NCI-H2081 (cell line): ENCODE data around the gene FOXB1.

Experiments used
- DNase-seq, 2 experiments: peaks; one replicate each; lab custom pipeline; 2025; lab: John Stamatoyannopoulos, UW

Gene FOXB1

DNA sequence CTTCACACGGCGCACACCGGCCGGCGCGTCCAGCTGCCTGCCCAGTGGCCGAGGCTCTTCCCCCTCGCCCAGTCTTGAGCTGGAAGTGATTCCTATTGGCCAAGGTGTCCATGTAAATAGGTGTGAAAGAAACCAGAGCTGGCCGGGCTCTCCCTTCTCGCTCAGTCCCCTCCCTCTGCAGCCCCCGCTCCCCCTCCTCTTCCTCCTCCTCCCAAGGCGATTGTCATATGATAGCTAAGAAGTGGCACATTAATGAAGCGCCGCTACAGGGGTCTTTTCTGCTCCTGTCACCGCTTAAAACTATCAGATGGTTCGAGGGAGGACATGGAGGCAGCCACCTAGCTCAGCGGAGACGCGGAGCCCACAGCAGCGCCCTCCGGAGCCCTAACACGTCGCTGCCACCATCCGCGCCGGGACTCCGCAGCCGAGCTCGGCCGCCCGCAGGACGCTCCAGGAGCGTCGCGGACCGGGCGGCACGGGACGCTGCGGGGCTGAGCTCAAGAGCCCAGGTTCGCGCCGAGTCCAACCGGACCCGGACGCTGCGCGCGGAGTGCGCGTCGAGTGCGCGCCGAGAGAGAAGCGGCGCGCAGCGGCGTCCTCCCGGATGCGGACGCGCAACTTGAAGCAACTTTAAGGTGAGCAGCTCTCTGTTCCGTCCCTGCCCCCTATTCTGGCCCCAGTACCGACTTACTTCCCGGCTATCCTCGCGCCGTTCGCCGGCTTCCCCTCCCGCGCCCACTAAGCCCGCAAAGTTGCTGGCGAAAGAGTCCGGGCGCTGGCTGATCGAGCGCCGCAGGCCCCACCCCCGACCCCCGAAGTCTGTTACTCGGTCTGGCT, at the start of gene FOXB1:
Gene FOXB1 (plus strand): TSS at position 303 of the 837 bp plus-strand sequence. CDS start 653 bp downstream, outside the sequence.
- peak in 1 of 2 experiments; percentile 13 for DNase-seq

DNA sequence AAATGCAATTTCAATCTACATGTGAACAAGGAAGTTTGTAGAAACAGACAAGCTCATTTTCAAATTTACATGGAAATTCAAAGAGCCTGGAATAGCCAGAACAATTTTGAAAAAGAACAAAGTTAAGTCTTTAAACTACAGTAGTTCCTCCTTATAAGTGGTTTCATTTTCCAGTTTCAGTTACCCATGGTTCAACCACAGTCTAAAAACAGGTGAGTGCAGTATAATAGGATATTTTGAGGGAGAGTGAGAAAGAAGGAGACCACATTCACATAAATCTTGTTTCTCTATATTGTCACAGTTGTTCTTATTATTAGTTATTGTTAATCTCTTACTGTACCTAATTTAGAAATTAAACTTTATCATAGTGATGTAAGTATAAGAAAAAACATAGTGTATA, 45.8 kb upstream of the FOXB1 start:
- DNase-seq = no peak

DNA sequence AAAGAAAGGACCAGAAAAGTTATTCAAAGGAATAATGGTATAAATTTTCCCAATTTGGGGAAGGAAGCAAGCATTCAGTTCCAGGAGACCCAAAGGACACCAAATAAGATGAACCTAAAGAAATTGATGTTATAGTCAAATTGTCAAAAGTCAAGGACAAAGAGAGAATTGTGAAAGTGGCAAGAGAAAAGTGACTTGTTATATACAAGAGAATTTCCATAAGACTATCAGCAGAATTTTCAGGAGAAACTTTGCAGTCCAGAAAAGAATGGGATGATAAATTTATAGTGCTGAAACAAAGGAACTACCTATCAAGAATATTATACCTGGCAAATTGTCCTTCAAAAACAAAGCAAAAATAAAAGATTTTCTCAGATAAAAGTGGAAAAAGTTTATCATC, 43.8 kb upstream of the FOXB1 start:
- DNase-seq = no peak

DNA sequence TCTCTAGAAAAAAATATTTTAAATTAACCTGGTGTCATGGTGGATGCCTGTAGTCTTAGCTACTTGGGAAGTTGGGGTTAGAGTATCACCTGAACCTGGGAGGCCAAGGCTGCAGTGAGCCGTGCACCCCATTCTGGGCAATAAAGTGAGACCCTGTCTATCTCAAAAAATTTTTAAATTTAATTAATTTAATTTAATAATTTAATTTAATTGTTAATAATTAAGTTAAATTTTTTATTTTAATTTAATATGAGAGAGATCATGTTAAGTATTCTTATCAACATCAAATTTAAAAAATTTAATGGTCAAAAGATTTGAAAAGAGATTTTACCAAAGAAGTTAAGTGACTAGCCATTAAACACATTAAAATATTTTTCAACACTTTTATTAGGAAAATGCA, 40.8 kb upstream of the FOXB1 start:
- no peak for DNase-seq

DNA sequence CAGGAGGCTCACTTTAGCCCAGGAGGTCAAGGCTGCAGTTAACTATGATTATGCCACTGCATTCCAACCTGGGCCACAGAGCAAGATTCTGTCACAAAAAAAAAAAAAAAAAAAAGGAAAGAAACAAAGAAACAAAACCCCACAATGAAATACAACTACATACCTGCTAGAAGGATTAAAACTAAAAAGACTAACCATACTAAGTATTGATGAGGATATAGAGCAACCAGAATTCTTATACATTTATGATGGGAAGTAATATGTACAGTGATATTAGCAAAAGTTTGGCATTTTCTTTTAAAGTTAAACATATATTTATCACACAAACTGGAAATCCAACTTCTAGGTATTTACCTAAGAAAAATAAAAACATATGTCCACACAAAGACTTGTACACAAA, 40.2 kb upstream of the FOXB1 start:
- no peak for DNase-seq

DNA sequence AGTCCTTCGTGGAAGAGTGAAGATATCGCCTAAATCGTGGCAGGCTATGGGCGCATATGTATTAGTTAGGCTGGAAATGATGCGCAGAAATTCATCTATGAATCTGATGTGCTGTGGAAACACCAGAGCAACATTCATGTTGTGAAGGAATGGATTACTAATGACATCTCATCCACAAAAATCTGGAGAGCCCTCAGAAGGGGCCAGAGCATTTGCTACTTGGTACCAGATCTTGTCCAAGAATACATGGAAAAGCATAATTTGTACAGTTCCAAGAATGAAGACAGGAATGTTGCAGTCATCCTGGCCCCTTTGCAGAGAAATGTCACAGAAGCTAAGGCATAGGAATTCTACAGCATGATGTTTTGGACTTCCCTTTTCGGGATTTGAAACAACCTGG, 38.4 kb upstream of the FOXB1 start:
- no peak for DNase-seq

DNA sequence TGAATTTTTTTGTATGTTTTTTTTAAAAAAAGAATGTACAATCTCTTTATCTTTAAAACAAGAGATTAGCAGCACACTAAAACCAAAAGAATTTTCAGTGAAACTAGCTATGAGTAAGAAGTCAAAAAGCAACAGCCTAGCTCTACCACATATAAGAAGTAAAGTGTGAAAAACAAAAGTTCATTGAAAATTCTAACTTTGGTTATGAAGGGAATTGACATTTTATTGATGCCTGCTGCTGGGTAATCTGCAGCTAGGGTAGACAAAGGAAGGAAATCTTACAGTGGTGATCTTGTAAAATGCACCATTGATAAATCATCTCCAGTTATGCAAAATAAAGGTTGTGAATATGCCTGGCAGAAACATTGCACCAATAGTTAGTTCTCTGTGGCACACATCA, 37.8 kb upstream of the FOXB1 start:
- DNase-seq = no peak

DNA sequence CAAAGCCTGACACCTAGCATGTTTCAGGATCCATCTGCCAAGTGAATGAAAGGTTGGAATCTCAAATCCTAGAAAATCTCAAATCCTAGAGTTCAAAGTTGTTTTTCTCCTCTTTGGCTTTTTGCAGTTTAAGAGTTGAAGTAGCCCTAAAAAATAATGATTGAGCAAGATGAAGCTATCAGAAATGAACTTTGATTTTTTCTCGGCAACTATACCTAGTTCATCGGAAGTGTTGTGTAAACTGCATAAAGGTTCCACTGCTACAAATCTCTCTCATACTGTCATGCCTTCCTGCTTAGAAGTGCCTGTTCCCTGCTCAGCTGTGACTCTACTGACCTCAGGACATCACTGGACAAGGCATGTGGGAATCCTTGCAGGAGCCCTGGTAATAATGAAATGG, 35.8 kb upstream of the FOXB1 start:
- DNase-seq = no peak

DNA sequence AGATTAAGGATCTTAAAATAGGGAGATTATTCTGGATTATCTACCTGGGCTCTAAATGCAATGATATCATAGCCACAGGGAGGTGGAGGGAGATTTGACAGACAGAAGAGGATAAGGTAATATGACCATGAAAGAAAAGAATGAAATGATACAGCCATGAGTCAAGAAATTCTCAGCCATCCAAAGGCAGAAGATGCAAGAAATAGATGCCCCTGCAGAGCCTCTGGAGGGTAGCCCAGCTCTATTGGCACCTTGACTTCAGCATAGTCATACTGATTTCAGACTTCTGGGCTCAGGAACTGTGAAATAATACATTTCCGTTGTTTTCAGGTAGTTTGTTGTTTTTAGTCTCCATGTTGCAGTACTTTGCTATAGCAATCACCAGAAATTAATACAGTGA, 31.9 kb upstream of the FOXB1 start:
- DNase-seq = no peak

DNA sequence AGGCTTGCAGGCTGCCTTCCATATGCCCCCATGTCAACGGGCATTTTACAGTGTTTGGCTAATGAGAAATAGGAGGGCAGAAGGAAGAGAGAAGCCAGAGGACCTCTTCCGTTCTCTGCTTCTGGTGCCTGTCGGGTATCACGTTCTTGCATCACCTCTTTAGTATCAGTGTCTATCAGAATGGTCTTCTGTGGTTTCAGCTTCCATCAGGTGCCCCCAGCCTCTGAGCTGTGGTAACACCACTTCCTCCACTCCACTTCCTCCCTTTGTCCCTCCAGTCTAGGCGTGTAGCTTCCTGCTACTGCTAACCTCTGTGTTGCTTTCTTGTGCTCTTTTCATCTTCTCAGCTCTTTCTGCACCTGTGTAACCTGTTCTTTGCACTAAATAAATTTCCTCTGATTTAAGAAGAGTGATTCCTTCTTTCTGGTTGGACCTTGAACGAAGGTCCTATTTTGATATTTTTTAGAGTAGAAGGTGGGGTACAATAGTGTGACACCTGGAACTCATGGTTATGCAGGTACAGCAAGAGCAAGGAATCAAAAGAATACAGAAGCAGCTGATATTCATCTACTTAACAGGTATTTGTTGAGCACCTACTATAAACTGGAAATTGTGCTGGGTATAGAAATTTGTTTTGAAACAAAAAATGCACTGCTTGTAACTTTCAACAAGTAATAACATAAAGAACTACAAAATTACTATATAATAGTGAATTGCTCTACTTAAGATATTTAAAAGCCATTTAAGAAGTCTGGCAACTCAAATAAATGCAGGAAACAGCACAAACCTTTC, 27.4 kb upstream of the FOXB1 start:
- no peak for DNase-seq

DNA sequence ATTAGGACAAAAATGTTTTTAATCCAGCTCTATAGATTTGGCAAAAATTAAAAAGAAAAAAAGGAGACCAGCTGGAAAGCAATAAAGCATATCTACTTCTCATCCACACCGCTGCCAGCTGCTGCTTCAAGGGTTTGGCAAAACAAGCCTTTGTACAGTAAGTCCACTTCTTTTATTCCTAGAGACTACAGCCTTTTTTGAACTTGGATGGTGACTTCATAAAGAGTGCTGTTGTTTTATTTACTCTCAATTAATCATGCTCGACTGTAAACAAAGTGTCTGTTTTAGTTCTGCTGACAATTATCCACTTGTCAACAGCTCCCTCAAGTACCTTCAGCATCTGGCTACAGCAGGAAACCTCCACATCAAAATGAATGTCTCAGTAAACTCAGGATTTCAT, 12.3 kb upstream of the FOXB1 start:
- peak in 1 of 2 experiments; percentile 40 for DNase-seq

DNA sequence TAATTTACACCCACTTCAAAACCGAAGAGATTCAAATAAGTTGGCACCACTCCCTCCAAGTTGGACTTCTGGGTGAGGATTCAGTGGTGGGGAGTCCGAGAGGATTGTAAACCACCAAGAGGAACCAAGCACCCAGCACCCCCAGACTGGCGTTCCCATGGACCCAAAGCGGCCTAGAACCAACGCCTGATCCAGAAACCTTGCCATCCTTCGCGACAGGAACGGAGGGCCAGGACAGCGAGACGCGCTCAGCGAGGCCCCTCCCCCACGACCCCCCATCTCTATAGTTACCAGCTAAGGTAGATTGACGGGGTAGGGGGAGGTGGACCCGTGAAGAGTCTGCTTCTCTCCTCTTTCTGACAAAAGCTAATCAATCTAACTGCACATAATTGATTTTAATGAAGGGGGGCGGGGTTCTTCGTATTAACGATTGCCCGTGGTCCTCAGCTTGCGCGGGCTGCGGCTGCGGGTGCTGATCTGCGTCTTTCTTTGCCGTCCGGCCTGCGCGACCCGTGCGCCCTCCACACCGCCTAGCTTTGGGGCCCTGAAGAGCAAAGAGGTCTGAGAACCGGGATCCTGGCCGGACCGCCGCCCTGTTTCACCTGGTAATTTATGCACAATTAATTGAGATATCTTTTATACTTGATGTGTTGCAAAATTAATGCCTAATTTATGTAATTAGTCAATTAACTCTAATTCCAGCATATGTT, 10.9 kb upstream of the FOXB1 start:
- no peak for DNase-seq

DNA sequence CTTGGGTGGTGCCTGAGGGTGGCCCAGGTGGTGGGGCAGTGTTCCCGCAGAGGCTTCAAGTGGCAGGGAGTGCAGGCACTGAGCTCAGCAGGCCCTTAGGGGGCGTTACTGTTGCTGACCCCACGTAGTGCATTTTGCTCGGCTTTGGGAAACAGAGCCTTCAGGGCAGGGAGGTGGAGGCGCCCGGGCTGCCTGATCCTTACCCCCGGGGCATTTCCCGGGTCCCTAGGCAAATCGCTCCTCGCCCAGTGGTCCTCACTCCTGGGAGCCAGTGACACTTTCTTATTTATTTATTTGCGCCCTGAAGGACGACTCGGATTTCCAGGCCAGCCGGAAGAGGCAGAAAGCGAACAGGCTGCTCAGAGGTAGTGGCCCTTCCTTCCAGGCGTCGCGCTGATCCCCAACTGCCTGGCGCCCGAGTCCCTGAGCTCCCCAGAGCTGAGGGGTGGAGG, 10.1 kb upstream of the FOXB1 start:
- DNase-seq = no peak

DNA sequence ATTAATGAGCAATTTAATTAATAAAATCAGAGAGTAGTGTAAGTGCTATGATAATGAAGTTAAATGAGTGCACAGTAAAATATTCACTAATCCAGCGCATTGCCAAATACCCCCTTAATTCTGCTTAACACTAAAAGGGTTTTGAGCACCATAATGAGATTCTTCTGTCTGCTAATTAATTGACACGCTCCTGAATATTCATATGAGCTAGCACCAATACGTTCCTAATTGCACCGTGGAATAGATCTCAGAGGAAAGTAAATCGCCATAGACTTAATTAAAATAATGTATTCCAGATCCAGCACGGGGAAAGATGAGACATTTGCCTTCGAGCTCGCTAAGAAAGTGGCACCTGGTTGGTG, 9.6 kb upstream of the FOXB1 start:
- no peak for DNase-seq

DNA sequence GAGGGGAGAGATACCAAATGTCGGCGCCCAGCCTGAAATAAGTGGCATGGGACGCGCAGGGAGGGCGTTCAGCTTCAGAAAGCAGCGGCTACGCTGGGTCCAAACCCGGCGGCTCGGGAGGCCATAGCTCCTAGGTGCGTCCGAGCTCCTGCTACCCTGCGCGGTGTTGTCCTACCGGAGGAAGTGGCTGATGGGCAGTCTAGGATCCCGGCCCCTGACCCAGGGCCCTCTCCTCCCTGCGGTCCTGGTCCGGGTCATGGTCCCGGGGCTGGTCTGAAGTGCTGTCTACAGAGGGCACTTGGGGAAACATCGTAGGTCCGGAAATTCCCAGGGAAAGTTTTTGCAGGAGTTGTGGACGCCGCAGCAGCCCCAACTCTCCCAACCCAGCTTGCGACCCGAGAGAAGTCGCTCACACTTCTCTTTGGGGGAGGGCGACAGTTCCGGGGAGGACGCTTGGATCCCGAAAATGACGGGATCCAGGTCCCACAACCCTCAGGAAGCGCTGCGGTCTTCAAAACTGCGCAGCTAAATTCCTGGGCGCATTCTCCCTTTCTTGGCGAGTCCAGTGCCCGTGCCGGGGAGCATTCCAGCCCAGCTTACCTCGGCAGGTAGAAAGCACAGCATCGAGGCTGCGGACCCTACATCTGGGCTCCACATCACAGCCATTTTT, 9.1 kb upstream of the FOXB1 start:
- DNase-seq = no peak

DNA sequence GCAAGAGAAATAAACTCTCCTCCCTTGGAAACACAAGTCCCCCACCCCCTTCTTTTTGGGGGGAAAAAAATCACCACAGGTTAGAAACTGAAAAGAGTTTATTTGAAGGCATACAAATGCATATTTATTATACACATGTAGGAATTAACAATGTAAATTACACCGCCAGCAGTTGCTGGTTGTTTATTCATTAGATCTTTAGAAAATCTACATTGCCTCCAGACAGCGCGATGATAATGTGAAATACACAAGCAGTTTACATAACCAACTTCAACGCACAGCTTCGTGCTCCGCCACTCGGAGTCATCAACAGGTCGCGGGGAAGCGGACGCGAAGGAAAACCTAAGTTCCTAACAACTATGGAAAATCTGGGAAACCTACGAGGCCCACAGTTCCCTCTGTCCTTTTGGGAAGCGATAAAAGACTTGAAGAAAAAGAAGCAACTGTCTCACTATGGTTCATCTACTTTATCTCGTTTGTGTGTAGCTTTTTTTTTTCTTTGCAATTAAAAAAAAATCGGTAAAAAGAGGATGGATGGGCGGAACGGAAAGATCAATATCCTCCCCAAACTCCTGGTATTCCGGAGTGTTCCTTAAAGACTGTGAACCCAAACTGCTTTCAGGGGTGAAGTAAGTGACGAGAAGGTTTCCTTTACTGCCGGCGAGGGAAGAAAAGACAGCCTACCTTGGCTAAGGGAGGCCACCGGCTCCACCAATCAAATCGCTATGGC, 8.4 kb upstream of the FOXB1 start:
- DNase-seq = no peak

DNA sequence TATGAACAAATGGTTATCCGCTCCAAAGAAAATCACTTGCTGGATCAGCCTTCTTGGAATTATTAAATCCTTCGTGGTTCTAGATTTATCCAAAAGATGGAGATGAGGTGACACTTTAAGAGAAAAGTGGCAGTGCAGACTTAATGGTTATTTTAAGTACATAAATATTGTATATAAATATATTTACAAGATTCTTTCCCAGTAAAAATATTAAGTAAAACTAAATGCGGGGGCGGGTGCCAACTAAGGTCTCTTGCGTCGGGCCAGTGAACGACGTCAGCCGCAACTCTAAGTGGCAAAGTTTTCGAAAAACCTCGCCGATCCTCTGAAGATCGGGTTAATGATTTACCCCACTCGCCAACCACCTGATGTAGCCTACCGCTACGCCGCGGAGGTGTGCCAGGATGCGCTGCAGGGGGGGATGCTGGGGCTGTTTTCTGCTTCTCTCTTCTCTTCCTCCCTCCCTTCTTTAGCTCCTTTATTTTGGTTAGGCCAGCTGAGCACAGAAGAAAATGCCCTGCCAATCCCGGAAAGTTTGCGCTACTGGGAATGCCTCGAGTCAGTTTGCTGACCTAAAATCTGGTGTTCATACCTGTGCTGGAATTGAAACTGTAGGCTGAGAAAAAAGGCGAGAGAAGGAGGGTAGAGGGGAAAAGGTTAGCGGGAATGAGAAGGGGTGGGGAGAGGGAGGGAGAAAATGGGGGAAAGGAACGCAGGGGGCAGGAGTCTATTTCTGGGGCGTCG, 7.6 kb upstream of the FOXB1 start:
- no peak for DNase-seq

DNA sequence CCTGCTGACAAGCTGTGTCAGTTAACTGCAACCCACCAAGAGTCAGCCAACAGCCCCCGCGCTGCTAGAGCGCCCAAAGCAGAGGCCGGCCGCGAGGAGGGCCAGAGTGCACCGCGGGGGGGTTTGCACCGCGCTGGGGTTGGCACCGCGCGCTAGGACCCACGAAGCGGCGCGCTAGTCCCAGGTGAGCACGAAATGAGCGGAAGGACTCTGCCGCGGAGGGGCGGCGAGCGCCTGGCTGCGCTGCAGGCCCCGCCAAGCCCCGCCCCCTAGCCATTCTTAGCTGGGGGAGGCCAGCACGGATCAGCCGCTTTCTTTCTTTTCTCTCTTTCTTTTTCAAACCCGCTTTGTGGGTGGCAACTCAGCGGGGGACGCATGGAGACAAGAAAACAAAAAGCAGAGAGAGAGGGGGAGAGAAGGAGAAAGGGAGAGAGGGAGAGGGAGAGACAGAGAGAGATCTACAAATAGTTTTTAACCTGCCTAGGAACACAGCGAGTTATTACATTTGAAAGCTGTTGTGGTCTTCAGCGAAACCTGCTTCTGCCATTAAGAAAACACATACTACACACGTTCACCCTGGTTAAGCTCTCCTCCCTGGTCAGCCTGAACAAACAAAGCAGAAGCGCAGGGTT, 6.9 kb upstream of the FOXB1 start:
- peak; percentile 59 to 82 for DNase-seq

DNA sequence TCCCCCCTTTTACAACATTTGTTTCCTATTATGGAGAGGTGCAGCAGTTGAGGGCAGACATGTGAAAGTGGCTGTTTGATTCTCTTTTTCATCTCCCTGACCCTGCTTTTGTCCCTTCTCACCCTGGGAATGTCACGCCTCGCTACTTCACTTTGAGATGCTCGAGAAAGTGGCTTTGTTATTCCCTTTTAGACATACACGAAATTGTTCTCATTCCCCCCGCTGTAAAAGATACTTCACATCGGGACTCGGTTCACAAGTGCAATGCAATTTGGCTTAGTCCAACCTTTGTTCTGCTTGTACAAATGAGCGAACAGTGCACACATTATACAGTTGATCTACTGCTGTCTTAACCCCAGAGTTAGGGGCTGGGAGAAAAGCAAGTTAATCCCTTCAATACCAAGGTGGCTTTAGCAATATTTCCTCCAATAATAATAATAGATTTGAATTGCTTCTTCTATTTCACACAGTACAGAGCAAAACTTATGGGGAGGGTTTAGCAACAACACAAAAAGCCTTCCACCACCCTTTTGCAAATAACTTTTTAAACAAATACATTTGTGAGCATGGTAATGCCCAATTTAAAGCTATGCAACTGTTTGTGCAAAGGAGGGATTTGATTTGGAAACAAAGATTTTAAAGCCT, 5.7 kb upstream of the FOXB1 start:
- DNase-seq = no peak
